Spinal cord (tissue), 4 donors: ENCODE results near the gene XPOT. TPM values are rescaled to one million over a fixed set of nuclear protein-coding genes. Genes with fewer than 3 reads are reported as not detected.

Experiments used
- polyA plus RNA-seq, 2 donors: library from polyadenylated mRNA; unstranded; fragments of 120-200 nt; gene quantifications; one replicate each; pipeline ENCODE4 v1.2.1, GENCODE V29; 2013; ENCODE audit not compliant: insufficient read length in 2 of 2
- small RNA-seq: library from RNA; depleted of rRNA; stranded (forward); fragments of <200 nt; gene quantifications from one replicate; pipeline ENCODE3, GENCODE V24; 2014; ENCODE audit warnings: low replicate concordance
- total RNA-seq, 2 donors: library from RNA; depleted of rRNA in 1 of 2; stranded (reverse); fragments of 120-200 nt in 1 of 2; fragments of >200 nt in 1 of 2; gene quantifications; one replicate each; pipeline versions ENCODE4 v1.2.3 to v1.2.4, GENCODE V29; 2013 to 2014

Gene XPOT
- total and polyA plus RNA-seq, 4 donors = 49.3 to 81.9 (median 62.3) TPM

Small RNAs within 50 kb of the gene (small RNA-seq; reads per million reads assigned to genes)
- not detected for gene RF01210

Other genes with a start within 250 kb of the XPOT start
- gene KICS2, start 182.1 kb upstream of the XPOT start, total RNA-seq = 1 to 10 TPM; 4.8 to 7.0 TPM
- gene KICS2, start 182.1 kb upstream of the XPOT start, polyA plus RNA-seq = 1 to 10 TPM; 3.4 to 4.0 TPM
- gene C12orf56, start 13.6 kb upstream of the XPOT start, total RNA-seq = 1 to 10 TPM in 1 of 2 donors, under 1 TPM in 1; 0.99 to 1.3 TPM
- gene C12orf56, start 13.6 kb upstream of the XPOT start, polyA plus RNA-seq = 1 to 10 TPM in 1 of 2 donors, under 1 TPM in 1; 0.19 to 2.4 TPM
- 10 to 100 TPM; 24.2 to 51.6 TPM for gene TBK1, start 47.7 kb downstream of the XPOT start, total RNA-seq
- 10 to 100 TPM; 21.0 to 22.3 TPM for gene TBK1, start 47.7 kb downstream of the XPOT start, polyA plus RNA-seq
- gene RASSF3, start 206.1 kb downstream of the XPOT start, total RNA-seq = 10 to 100 TPM; 11.1 to 18.7 TPM
- 10 to 100 TPM in 1 of 2 donors, 1 to 10 TPM in 1; 9.4 to 10.7 TPM for gene RASSF3, start 206.1 kb downstream of the XPOT start, polyA plus RNA-seq